ENCODE results near the gene SHC1. TPM values are rescaled to one million over a fixed set of nuclear protein-coding genes. Genes with fewer than 3 reads are reported as not detected.
"Not testable (repeated sequence)": the region's sequence is repeated elsewhere in the genome, so short reads cannot be mapped to it uniquely, and the experiment has no call there.

Gene SHC1
- total RNA-seq, 4 donors from 2014 or later: 69.1 to 104 (median 90.2) TPM

DNA sequence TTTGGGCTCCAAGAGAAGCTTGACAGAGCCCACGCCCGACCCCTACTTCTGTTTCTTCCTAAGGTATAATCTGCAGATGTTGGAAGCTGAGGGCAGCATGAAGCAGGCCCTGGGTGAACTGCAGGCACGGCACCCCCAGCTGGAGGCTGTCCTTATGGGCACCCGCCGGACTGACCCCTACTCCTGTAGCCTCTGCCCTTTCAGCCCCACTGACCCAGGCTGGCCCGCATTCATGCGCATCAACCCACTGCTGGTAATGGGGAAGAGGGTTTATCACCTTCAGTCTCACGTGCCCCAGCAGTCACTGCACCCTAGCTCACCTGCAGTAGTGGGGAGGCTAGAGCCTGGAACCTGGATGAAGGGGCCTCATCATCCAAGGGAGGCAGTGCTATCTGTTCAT is 19.7 kb upstream of the SHC1 start:
- Histone ChIP-seq H3K36me3 (peaks cover 0 to 73% of the 10 kb centered on the region in 2 donors), H3K9me3 (no peaks in the 10 kb centered on the region), H3K4me1 (peaks cover 0 to 25% (median 0%) of the 10 kb centered on the region in 3 donors), H3K4me3 (no peak overlapping the region), H3K27me3 (no peaks in the 10 kb centered on the region), H3K27ac (no peak overlapping the region)
- no peak for TF ChIP-seq POLR2A (IDR thresholded peaks at IDR 0.05)
- no peak for TF ChIP-seq EP300 (IDR thresholded peaks at IDR 0.05)
- TF ChIP-seq POLR2AphosphoS5 (IDR thresholded peaks at IDR 0.05): no peak
- TF ChIP-seq, protein P1, sequence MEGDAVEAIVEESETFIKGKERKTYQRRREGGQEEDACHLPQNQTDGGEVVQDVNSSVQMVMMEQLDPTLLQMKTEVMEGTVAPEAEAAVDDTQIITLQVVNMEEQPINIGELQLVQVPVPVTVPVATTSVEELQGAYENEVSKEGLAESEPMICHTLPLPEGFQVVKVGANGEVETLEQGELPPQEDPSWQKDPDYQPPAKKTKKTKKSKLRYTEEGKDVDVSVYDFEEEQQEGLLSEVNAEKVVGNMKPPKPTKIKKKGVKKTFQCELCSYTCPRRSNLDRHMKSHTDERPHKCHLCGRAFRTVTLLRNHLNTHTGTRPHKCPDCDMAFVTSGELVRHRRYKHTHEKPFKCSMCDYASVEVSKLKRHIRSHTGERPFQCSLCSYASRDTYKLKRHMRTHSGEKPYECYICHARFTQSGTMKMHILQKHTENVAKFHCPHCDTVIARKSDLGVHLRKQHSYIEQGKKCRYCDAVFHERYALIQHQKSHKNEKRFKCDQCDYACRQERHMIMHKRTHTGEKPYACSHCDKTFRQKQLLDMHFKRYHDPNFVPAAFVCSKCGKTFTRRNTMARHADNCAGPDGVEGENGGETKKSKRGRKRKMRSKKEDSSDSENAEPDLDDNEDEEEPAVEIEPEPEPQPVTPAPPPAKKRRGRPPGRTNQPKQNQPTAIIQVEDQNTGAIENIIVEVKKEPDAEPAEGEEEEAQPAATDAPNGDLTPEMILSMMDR (IDR thresholded peaks at IDR 0.05): no peak
- no peak for ATAC-seq
- 89% methylated on average over 3 of the region's 8 CpGs; no CpG with 5 or more reads in 1 of the 2 donors for WGBS, 2 donors (ENCODE audit: low coverage in 1 of 2)

DNA sequence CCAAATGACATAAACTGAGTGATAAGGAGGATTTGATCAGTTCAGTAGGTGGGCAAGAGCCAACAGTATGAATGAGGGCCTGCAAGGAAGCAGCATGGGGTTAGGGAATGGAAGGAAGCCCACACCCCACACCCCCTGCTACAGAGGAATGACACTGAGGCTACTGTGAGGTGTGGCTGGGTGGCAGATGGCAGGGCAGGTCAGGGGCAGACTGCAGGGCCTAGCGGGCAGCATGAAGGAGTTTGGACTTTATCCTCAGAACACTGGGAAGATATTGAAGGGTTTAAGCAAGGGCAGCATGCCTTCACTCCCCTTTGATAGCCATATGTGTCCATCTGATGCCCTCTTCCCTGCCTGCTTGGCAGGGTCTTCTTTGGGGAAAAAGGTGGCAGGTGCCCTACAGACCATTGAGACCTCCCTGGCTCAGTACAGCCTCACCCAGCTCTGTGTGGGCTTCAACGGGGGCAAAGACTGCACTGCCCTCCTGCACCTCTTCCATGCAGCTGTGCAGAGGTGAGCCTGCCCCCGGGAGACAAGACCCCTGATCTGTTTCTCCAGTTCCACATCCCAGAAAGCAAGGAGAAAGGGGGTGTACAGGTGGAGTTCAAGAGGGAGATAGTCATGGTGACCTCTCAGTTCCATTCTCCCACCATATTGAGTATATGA is 18.8 kb upstream of the SHC1 start:
- WGBS, 2 donors (ENCODE audit: low coverage in 1 of 2): 70 to 100% methylated on average over 1 of the region's 3 CpGs
- Histone ChIP-seq H3K4me1 (peaks cover 0 to 28% (median 0%) of the 10 kb centered on the region in 3 donors), H3K27me3 (no peaks in the 10 kb centered on the region), H3K9me3 (no peaks in the 10 kb centered on the region), H3K36me3 (peaks cover 0 to 73% of the 10 kb centered on the region in 2 donors), H3K4me3 (no peak overlapping the region), H3K27ac (no peak overlapping the region)
- TF ChIP-seq EP300 (IDR thresholded peaks at IDR 0.05) (no peak), POLR2A (IDR thresholded peaks at IDR 0.05) (no peak), POLR2AphosphoS5 (IDR thresholded peaks at IDR 0.05) (no peak)
- TF ChIP-seq, protein P1 (IDR thresholded peaks at IDR 0.05): no peak
- no peak for ATAC-seq

DNA sequence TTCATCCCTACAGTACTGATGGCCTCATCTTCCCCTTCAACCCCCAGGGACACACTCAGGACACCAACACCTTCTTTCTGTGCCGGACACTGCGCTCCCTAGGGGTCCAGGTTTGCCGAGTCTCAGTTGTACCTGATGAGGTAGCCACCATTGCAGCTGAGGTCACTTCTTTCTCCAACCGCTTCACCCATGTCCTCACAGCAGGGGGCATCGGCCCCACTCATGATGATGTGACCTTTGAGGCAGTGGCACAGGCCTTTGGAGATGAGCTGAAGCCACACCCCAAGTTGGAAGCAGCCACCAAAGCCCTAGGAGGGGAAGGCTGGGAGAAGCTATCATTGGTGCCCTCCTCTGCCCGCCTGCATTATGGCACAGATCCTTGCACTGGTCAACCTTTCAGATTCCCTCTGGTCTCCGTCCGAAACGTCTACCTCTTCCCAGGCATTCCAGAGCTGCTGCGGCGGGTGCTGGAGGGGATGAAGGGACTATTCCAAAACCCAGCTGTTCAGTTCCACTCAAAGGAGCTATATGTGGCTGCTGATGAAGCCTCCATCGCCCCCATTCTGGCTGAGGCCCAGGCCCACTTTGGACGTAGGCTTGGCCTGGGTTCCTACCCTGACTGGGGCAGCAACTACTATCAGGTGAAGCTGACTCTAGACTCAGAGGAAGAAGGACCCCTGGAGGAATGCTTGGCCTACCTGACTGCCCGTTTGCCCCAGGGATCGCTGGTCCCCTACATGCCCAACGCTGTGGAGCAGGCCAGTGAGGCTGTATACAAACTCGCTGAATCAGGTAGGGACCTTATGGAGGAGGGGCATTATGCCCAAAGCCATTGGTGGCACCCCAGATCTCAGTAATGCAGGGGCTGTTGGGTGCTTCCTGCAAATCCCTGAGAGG is 17.8 kb upstream of the SHC1 start:
- H3K9me3 ChIP-seq: no peaks in the 10 kb centered on the region
- no peak for ATAC-seq
- peaks cover 0 to 73% of the 10 kb centered on the region in 2 donors for H3K36me3 ChIP-seq
- no peaks in the 10 kb centered on the region for H3K27me3 ChIP-seq
- no peak for TF ChIP-seq POLR2AphosphoS5 (IDR thresholded peaks at IDR 0.05)
- TF ChIP-seq EP300 (IDR thresholded peaks at IDR 0.05): no peak
- TF ChIP-seq, protein P1 (IDR thresholded peaks at IDR 0.05): no peak
- no peak for TF ChIP-seq POLR2A (IDR thresholded peaks at IDR 0.05)
- 58 to 77% methylated on average over 2 to 6 of the region's 17 CpGs for WGBS, 2 donors (ENCODE audit: low coverage in 1 of 2)
- peaks cover 0 to 38% (median 6%) of the 10 kb centered on the region in 3 donors for H3K4me1 ChIP-seq
- no peak overlapping the region for H3K4me3 ChIP-seq
- no peak overlapping the region for H3K27ac ChIP-seq

DNA sequence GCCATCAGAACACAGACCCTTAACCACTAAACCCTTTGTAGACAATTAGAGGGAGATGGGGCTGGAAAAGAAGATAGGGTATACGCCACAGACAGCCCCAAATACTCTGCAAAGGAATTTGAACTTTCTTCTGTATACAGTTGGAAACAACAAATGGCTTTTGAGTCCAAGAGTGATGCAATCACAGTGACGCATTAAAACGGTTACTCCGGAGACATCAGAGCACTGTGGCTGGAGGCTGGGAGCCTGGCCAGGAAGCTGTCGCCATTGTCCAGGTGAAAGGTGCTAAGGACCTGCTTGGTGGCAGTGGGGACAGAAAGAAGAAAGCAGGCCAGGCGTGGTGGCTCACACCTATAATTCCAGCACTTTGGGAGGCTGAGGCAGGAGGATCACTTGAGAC is 16.8 kb upstream of the SHC1 start:
- Histone ChIP-seq H3K27ac (no peak overlapping the region), H3K9me3 (no peaks in the 10 kb centered on the region), H3K27me3 (no peaks in the 10 kb centered on the region), H3K4me1 (peaks cover 0 to 45% (median 10%) of the 10 kb centered on the region in 3 donors), H3K4me3 (no peak overlapping the region), H3K36me3 (peaks cover 0 to 63% of the 10 kb centered on the region in 2 donors)
- 93% methylated on average over 3 of the region's 6 CpGs; no CpG with 5 or more reads in 1 of the 2 donors for WGBS, 2 donors (ENCODE audit: low coverage in 1 of 2)
- TF ChIP-seq POLR2AphosphoS5 (IDR thresholded peaks at IDR 0.05): no peak
- no peak for TF ChIP-seq EP300 (IDR thresholded peaks at IDR 0.05)
- TF ChIP-seq, protein P1 (IDR thresholded peaks at IDR 0.05): no peak
- TF ChIP-seq POLR2A (IDR thresholded peaks at IDR 0.05): no peak
- ATAC-seq: no peak

DNA sequence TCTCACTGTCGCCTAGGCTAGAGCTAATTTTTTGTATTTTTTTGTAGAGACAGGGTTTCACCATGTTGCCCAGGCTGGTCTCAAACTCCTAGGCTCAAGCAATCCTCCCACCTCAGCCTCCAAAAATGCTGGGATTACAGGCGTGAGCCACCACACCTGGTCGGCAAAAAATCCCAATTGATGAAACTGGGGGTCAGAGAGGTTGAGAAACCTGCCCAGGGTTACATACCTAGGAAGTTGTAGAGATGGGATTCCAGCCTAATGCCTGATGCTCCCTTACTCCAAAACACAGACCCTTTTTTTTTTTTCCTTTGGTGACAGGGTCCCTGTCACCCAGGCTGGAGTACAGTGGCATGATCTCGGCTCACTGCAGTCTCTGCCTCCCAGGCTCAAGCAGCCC is 16.2 kb upstream of the SHC1 start:
- 40 to 60% methylated on average over 1 to 2 of the region's 4 CpGs for WGBS, 2 donors (ENCODE audit: low coverage in 1 of 2)
- H3K4me1 ChIP-seq: peaks cover 0 to 49% (median 11%) of the 10 kb centered on the region in 3 donors
- not testable (repeated sequence) for ATAC-seq

More for the DNA sequence above, 16.2 kb upstream of the SHC1 start:
- not testable (repeated sequence) for H3K9me3 ChIP-seq, H3K4me3 ChIP-seq, H3K27me3 ChIP-seq, H3K27ac ChIP-seq
- peaks cover 0 to 59% of the 10 kb centered on the region in 2 donors for H3K36me3 ChIP-seq

Measured in gastroesophageal sphincter (tissue), 4 donors.